ENCODE data around the gene ACYP2.
"Not testable (repeated sequence)": the region's sequence is repeated elsewhere in the genome, so short reads cannot be mapped to it uniquely, and the experiment has no call there.

ACYP2 gene

DNA sequence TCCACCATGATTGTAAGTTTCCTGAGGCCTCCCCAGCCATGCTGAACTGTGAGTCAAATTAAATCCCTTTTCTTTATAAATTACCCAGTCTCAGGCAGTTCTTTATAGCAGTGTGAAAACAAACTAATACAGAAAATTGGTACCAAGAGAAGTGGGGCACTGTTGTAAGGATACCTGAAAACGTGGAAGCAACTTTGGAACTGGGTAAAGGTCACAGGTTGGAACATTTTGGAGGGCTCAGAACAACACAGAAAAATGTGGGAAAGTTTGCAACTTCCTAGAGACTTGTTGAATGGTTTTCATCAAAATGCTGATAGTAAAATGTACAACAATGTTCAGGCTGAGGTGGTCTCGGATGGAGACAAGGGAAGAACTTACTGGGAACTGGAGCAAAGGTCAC lies 209.1 kb downstream of the ACYP2 start:
- not testable (repeated sequence) for H3K9ac ChIP-seq (ENCODE audit: low read length); H3K36me3 ChIP-seq (ENCODE audit: control insufficient read depth, insufficient read depth, low read length); H3K79me2 ChIP-seq (ENCODE audit: control insufficient read depth, insufficient read depth, low read length); H3K4me2 ChIP-seq (ENCODE audit: low read length); H3K18ac ChIP-seq (ENCODE audit: low read length); H3K4me3 ChIP-seq (ENCODE audit: low read length); DNase-seq; H3K27me3 ChIP-seq (ENCODE audit: insufficient read depth, low read length, poor library complexity); H4K8ac ChIP-seq (ENCODE audit: low read depth, low read length); H3K79me1 ChIP-seq (ENCODE audit: low read length); H3K27ac ChIP-seq (ENCODE audit: low read depth, low read length); H3K4ac ChIP-seq (ENCODE audit: low read depth, low read length); H3K23ac ChIP-seq (ENCODE audit: low read length); H4K5ac ChIP-seq (ENCODE audit: low read length); H2AK5ac ChIP-seq (ENCODE audit: low read length); H2BK5ac ChIP-seq (ENCODE audit: low read length); H3K4me1 ChIP-seq (ENCODE audit: control insufficient read depth, low read depth, low read length); H3K56ac ChIP-seq (ENCODE audit: low read length); H2BK15ac ChIP-seq (replicated peaks; ENCODE audit: low read depth); H2BK120ac ChIP-seq (ENCODE audit: low read depth, low read length)
- WGBS (ENCODE audit: extremely low coverage, insufficient coverage, low lambda C conversion rate) = no CpG with 5 or more reads among the region's 2 CpGs

DNA sequence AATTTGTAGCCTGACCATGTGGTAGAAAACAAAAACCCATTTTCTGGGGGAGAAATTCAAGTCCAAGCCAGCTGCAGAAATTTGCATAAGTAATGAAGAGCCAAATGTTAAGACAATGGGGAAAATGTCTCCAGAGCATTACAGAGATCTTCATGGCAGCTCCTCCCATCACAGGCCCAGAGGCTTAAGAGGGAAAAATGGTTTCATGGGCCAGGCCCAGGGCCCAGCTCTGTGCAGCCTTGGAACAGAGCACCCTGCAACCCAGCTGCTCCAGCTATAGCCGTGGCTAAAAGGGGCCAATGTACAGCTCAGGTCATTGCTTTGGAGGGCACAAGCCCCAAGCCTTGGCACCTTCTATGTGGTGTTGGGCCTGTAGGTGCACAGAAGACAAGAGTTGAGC lies 209.7 kb downstream of the ACYP2 start:
- H2BK5ac ChIP-seq (ENCODE audit: low read length) = no peak overlapping the region
- no peak overlapping the region for H3K56ac ChIP-seq (ENCODE audit: low read length)
- no CpG with 5 or more reads among the region's 1 CpG for WGBS (ENCODE audit: extremely low coverage, insufficient coverage, low lambda C conversion rate)
- H3K18ac ChIP-seq (ENCODE audit: low read length) = no peak overlapping the region
- no peak overlapping the region for H2AK5ac ChIP-seq (ENCODE audit: low read length)
- no peaks in the 10 kb centered on the region for H3K36me3 ChIP-seq (ENCODE audit: control insufficient read depth, insufficient read depth, low read length)
- no peaks in the 10 kb centered on the region for H3K79me2 ChIP-seq (ENCODE audit: control insufficient read depth, insufficient read depth, low read length)
- no peak overlapping the region for H3K4me3 ChIP-seq (ENCODE audit: low read length)
- H3K27ac ChIP-seq (ENCODE audit: low read depth, low read length) = no peak overlapping the region
- peaks cover 5% of the 10 kb centered on the region for H3K4me1 ChIP-seq (ENCODE audit: control insufficient read depth, low read depth, low read length)
- no peaks in the 10 kb centered on the region for H3K27me3 ChIP-seq (ENCODE audit: insufficient read depth, low read length, poor library complexity)
- no peak overlapping the region for H4K8ac ChIP-seq (ENCODE audit: low read depth, low read length)
- H3K4ac ChIP-seq (ENCODE audit: low read depth, low read length) = no peak overlapping the region
- H3K79me1 ChIP-seq (ENCODE audit: low read length) = no peaks in the 10 kb centered on the region
- no peak overlapping the region for H2BK15ac ChIP-seq (replicated peaks; ENCODE audit: low read depth)
- DNase-seq = no peak
- no peak overlapping the region for H3K9ac ChIP-seq (ENCODE audit: low read length)
- H2BK120ac ChIP-seq (ENCODE audit: low read depth, low read length) = no peak overlapping the region
- H3K23ac ChIP-seq (ENCODE audit: low read length) = no peak overlapping the region
- no peak overlapping the region for H3K4me2 ChIP-seq (ENCODE audit: low read length)
- H4K5ac ChIP-seq (ENCODE audit: low read length) = no peak overlapping the region

- WGBS (ENCODE audit: extremely low coverage, insufficient coverage, low lambda C conversion rate) = 100% methylated on average over 1 of the region's 5 CpGs
- no peaks in the 10 kb centered on the region for H3K27me3 ChIP-seq (ENCODE audit: insufficient read depth, low read length, poor library complexity)
- H4K5ac ChIP-seq (ENCODE audit: low read length) = no peak overlapping the region
- no peaks in the 10 kb centered on the region for H3K36me3 ChIP-seq (ENCODE audit: control insufficient read depth, insufficient read depth, low read length)
- H2BK15ac ChIP-seq (replicated peaks; ENCODE audit: low read depth) = no peak overlapping the region
- no peak overlapping the region for H3K27ac ChIP-seq (ENCODE audit: low read depth, low read length)
- H3K4me1 ChIP-seq (ENCODE audit: control insufficient read depth, low read depth, low read length) = peaks cover 5% of the 10 kb centered on the region
- H2BK5ac ChIP-seq (ENCODE audit: low read length) = no peak overlapping the region
- H2BK120ac ChIP-seq (ENCODE audit: low read depth, low read length) = no peak overlapping the region
- H3K56ac ChIP-seq (ENCODE audit: low read length) = no peak overlapping the region
- H3K79me1 ChIP-seq (ENCODE audit: low read length) = no peaks in the 10 kb centered on the region
- no peak overlapping the region for H3K4ac ChIP-seq (ENCODE audit: low read depth, low read length)
- no peak overlapping the region for H4K8ac ChIP-seq (ENCODE audit: low read depth, low read length)
- peak; percentile 71 for DNase-seq
- H2AK5ac ChIP-seq (ENCODE audit: low read length) = no peak overlapping the region
- peak overlapping the region; percentile 79 for H3K4me2 ChIP-seq (ENCODE audit: low read length)
- H3K18ac ChIP-seq (ENCODE audit: low read length) = no peak overlapping the region
- no peak overlapping the region for H3K23ac ChIP-seq (ENCODE audit: low read length)
- H3K9ac ChIP-seq (ENCODE audit: low read length) = peak overlapping the region; percentile 64
- no peak overlapping the region for H3K4me3 ChIP-seq (ENCODE audit: low read length)
- no peaks in the 10 kb centered on the region for H3K79me2 ChIP-seq (ENCODE audit: control insufficient read depth, insufficient read depth, low read length)
These were observed 214.2 kb downstream of the ACYP2 start for GRCh38 chr2:54329482-54330161.

DNA sequence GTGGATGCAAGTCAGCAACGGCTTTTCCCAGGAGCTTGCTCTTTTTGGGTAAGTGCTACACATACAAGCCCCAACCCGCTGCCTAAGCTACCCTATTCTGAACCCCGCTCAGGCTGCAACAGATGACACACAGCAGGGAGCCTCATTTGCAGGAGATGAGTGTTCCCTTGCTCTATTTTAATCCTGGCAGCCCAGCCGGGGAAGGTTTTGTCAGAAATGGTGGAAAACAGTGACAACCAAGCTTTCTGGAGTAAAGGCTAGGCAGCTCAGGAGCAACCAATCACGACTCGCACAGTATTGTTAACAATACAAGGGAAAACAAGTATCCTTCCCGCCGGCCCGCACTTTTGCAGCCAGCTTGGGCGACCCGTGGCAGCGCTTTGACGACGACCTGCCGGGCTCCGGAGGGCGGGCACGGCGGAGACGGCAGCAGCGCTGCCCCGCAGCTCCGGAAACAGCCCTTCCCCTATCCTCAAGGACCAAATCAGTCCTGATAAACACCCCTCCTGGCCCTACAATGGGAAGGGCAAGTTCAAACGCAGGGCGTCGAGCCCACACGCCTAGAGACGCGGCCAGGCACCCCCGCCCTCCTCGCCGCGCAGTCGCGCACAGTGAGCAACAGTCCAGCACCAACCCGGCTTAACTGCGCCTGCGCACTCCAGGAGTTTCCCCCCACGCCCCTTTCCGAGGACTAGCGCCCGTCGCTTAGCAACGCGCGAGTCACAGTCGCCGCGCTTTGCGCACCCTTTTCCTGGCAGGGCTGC lies 214.9 kb downstream of the ACYP2 start:
- no peak overlapping the region for H2BK120ac ChIP-seq (ENCODE audit: low read depth, low read length)
- no peaks in the 10 kb centered on the region for H3K79me2 ChIP-seq (ENCODE audit: control insufficient read depth, insufficient read depth, low read length)
- no CpG with 5 or more reads among the region's 50 CpGs for WGBS (ENCODE audit: extremely low coverage, insufficient coverage, low lambda C conversion rate)
- H3K36me3 ChIP-seq (ENCODE audit: control insufficient read depth, insufficient read depth, low read length) = no peaks in the 10 kb centered on the region
- no peak overlapping the region for H2BK15ac ChIP-seq (replicated peaks; ENCODE audit: low read depth)
- H3K27me3 ChIP-seq (ENCODE audit: insufficient read depth, low read length, poor library complexity) = no peaks in the 10 kb centered on the region
- no peaks in the 10 kb centered on the region for H3K79me1 ChIP-seq (ENCODE audit: low read length)
- H3K23ac ChIP-seq (ENCODE audit: low read length) = no peak overlapping the region
- peaks cover 5% of the 10 kb centered on the region for H3K4me1 ChIP-seq (ENCODE audit: control insufficient read depth, low read depth, low read length)
- H2AK5ac ChIP-seq (ENCODE audit: low read length) = no peak overlapping the region
- no peak overlapping the region for H4K8ac ChIP-seq (ENCODE audit: low read depth, low read length)
- no peak overlapping the region for H2BK5ac ChIP-seq (ENCODE audit: low read length)
- H4K5ac ChIP-seq (ENCODE audit: low read length) = no peak overlapping the region
- peak overlapping the region; percentile 91 for H3K56ac ChIP-seq (ENCODE audit: low read length)
- H3K9ac ChIP-seq (ENCODE audit: low read length) = peak overlapping the region; percentile 64
- peak overlapping the region; percentile 79 for H3K4me2 ChIP-seq (ENCODE audit: low read length)
- DNase-seq = peak; percentile 97
- peak overlapping the region; percentile 50 for H3K4me3 ChIP-seq (ENCODE audit: low read length)
- H3K18ac ChIP-seq (ENCODE audit: low read length) = no peak overlapping the region
- H3K4ac ChIP-seq (ENCODE audit: low read depth, low read length) = no peak overlapping the region
- peak overlapping the region; percentile 27 for H3K27ac ChIP-seq (ENCODE audit: low read depth, low read length)

DNA sequence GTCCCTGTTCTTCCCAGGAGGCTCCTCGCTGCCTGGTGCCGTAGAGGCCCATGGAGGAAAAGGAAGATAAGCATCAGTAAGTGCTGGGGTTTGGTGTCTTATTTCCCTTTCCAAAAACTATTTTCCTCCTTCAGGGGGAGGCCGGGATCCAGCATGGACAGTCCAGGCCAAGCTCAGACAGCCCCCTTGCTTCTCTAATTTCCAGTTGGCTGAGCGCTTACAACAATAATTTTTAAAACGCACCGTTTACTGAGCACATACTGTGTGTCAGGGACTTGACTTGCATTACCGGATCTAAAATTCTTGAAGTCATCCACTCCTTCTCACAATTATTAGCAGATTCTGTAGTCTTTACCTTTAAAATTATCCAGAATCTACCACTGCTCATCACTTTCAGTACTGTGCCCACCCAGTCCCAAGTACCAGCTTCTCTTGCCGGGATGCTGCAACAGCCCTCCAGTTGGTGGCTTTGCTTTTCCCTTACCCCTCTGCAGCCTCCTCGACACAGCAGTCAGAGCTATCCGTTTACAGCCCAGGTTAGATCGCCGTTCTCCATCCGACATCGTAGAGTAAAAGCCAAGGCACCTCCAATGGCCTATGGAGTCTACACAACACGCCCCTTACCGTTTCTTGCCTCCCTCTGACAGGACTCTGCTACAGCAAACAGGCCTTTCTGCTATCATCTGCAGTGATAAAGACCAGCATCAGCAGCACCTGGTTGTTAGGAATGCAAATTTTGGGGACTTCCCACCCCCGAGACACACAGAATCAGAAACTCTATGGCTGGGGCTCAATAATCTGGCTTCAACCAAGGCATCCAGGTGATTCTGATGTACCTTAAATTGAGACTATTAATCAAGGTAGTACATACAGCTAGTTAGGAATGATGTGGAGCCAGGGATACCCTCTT lies 215.8 kb downstream of the ACYP2 start:
- Histone ChIP-seq H3K79me1 (ENCODE audit: low read length) (no peaks in the 10 kb centered on the region), H2AK5ac (ENCODE audit: low read length) (no peak overlapping the region), H3K9ac (ENCODE audit: low read length) (peak overlapping the region; percentile 42), H4K5ac (ENCODE audit: low read length) (no peak overlapping the region), H3K4me2 (ENCODE audit: low read length) (peak overlapping the region; percentile 79), H3K27ac (ENCODE audit: low read depth, low read length) (no peak overlapping the region), H3K4me1 (ENCODE audit: control insufficient read depth, low read depth, low read length) (peaks cover 5% of the 10 kb centered on the region), H3K4ac (ENCODE audit: low read depth, low read length) (no peak overlapping the region), H4K8ac (ENCODE audit: low read depth, low read length) (no peak overlapping the region), H3K36me3 (ENCODE audit: control insufficient read depth, insufficient read depth, low read length) (no peaks in the 10 kb centered on the region), H2BK120ac (ENCODE audit: low read depth, low read length) (no peak overlapping the region), H3K18ac (ENCODE audit: low read length) (no peak overlapping the region), H3K23ac (ENCODE audit: low read length) (no peak overlapping the region), H3K56ac (ENCODE audit: low read length) (peak overlapping the region; percentile 44), H3K4me3 (ENCODE audit: low read length) (peak overlapping the region; percentile 15), H2BK15ac (replicated peaks; ENCODE audit: low read depth) (no peak overlapping the region), H3K79me2 (ENCODE audit: control insufficient read depth, insufficient read depth, low read length) (no peaks in the 10 kb centered on the region), H2BK5ac (ENCODE audit: low read length) (no peak overlapping the region), H3K27me3 (ENCODE audit: insufficient read depth, low read length, poor library complexity) (no peaks in the 10 kb centered on the region)
- peak; percentile 33 for DNase-seq
- WGBS (ENCODE audit: extremely low coverage, insufficient coverage, low lambda C conversion rate) = no CpG with 5 or more reads among the region's 17 CpGs
